Pancreas (tissue), 10 donors: ENCODE measurements around the gene KRT35. TPM values are rescaled to one million over a fixed set of nuclear protein-coding genes. Genes with fewer than 3 reads are reported as not detected.

Experiments
- ATAC-seq, 4 donors: fragments of 200-7000 bp; cut with Tn5 transposase; one replicate each; pipeline versions ENCODE4 v1.8.0 to v1.9.1; 2020; ENCODE audit warnings: mild to moderate bottlenecking in 4 of 4, moderate library complexity in 4 of 4
- DNase-seq, 6 donors: peaks; one replicate each; pipeline ENCODE4 v3.0.0-alpha.2; 2020
- FAIRE-seq: peaks from 2 replicates; lab custom pipeline; 2012; peaks lifted over from hg19 to GRCh38; lab: Jason Lieb, UNC
- H3K27ac ChIP-seq, 4 donors: fragments of 200-600 bp; sonication (generic); 1 replicate in 3 of 4; 2 replicates in 1 of 4; pipeline versions ENCODE4 v1.5.0 to v1.8.0; 2020
- H3K27me3 ChIP-seq, 4 donors: fragments of 200-600 bp; one replicate each; pipeline ENCODE4 v1.8.0; 2021
- H3K36me3 ChIP-seq, 3 donors: fragments of 200-600 bp; sonication (generic) in 1 of 3; one replicate each; pipeline versions ENCODE4 v1.5.0 to v1.8.0; 2020 to 2021
- H3K4me1 ChIP-seq, 3 donors: fragments of 200-600 bp; one replicate each; pipeline ENCODE4 v1.8.0; 2021
- H3K4me3 ChIP-seq, 4 donors: fragments of 200-600 bp; sonication (generic) in 2 of 4; one replicate each; pipeline versions ENCODE4 v1.5.0 to v1.8.0; 2020 to 2021
- H3K9me3 ChIP-seq, 4 donors: fragments of 200-600 bp; one replicate each; pipeline ENCODE4 v1.8.0; 2021
- WGBS, 2 donors: extraction: QIAGEN DNeasy Blood & Tissue Kit; methylation state at CpG; one replicate each; pipeline ENCODE4 v1.1.7; 2013; 5-methylcytosine and 5-hydroxymethylcytosine counted together
- intact Hi-C, 3 donors: fragments of 100-400 bp; cut with DNase I; formaldehyde crosslinking; loops; one replicate each; pipeline versions ENCODE4 v1.11.1 to v1.14.2; 2022
- polyA plus RNA-seq, 2 donors: library from polyadenylated mRNA; stranded (reverse); fragments of 200-250 nt; gene quantifications; one replicate each; pipeline ENCODE4 v1.2.3, GENCODE V29; 2013
- total RNA-seq, 6 donors: library from RNA; stranded (reverse); fragmentation: NEBNext Ultra II Directional in 4 of 6; extraction: Animal tissue kit (Norgen Biotek cat#: 25700) in 4 of 6; gene quantifications; one replicate each; pipeline versions ENCODE4 v1.2.1 to v1.2.4, GENCODE V29; 2021 to 2023
- TF ChIP-seq, protein P1 (sequence below), 4 donors: fragments of 200-600 bp; sonication (generic) in 3 of 4; IDR thresholded peaks; one replicate each; pipeline versions ENCODE4 v1.5.0 to v1.8.0; 2021; ENCODE audit warnings: antibody characterized with exemption in 4 of 4
- donor health status: healthy with polysubstance abuse.
- donor health status: DM: no; HTN: no; CAD: no; lungs with moderate emphysema.
- donor health status: DM: no; HTN: no; CAD: no.
- donor health status: control.
- donor health status: control.
- donor health status: Bipolar disorder and iron deficiency.
- donor health status: DM: yes; HTN: yes; CAD: no.
- donor health status: DM: no; HTN: no; CAD: no.
- donor health status: DM: no; HTN: no; CAD: no.
- donor health status: DM: yes; HTN: yes; CAD: no.

Gene KRT35
- total and polyA plus RNA-seq, 8 donors, result not detected

DNA sequence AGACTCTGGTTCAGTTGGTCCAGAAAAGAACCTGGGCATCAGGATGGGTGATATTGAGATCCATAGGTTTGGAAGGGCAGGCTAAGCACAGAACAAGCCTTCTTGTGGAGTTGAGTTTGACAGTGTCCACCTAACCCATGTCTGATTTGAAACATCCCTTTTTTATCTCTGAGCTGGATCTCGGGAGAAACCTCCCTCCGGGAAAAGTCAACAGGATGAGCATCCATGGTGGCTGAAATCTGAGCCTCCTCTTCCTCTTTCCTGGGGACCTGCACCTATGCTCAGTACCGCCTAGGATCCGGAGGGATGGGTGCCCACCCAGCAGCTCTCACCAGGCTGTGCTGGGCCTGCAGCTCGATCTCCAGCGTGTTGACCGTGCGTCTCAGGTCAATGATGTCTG, 17.2 kb downstream of the KRT35 start:
- no peak overlapping the region for H3K27ac ChIP-seq
- H3K4me1 ChIP-seq, result no peaks in the 10 kb centered on the region
- H3K27me3 ChIP-seq, result no peaks in the 10 kb centered on the region
- intact Hi-C loops, result no loop called here
- WGBS, 2 donors, result 80 to 87% methylated on average over 8 of the region's 8 CpGs
- no peaks in the 10 kb centered on the region for H3K9me3 ChIP-seq
- no peaks in the 10 kb centered on the region for H3K36me3 ChIP-seq
- no peak overlapping the region for H3K4me3 ChIP-seq
- FAIRE-seq (no peak), ATAC-seq (no peak), DNase-seq (no peak)
- TF ChIP-seq, protein P1, sequence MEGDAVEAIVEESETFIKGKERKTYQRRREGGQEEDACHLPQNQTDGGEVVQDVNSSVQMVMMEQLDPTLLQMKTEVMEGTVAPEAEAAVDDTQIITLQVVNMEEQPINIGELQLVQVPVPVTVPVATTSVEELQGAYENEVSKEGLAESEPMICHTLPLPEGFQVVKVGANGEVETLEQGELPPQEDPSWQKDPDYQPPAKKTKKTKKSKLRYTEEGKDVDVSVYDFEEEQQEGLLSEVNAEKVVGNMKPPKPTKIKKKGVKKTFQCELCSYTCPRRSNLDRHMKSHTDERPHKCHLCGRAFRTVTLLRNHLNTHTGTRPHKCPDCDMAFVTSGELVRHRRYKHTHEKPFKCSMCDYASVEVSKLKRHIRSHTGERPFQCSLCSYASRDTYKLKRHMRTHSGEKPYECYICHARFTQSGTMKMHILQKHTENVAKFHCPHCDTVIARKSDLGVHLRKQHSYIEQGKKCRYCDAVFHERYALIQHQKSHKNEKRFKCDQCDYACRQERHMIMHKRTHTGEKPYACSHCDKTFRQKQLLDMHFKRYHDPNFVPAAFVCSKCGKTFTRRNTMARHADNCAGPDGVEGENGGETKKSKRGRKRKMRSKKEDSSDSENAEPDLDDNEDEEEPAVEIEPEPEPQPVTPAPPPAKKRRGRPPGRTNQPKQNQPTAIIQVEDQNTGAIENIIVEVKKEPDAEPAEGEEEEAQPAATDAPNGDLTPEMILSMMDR (IDR thresholded peaks at IDR 0.05), result no peak

DNA sequence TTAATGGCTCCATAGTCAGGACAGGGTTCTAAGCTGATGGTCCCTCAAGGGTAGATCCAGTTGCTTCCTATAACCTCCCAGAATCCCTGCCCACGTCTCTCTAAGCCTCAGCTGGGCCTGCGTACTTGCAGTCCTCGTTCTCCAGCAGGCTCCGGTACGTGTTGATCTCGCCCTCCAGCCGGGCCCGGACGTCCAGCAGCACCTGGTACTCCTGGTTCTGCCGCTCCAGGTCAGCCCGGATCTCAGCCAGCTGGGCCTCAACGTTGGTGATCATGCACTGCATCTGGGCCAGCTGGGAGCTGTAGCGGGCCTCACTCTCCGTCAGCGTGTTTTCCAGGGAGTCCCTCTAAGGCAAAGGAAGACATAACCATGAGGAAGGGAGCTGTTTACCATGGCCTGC, 18.2 kb downstream of the KRT35 start:
- FAIRE-seq (no peak), ATAC-seq (no peak), DNase-seq (no peak)
- H3K27ac ChIP-seq, result no peak overlapping the region
- H3K4me3 ChIP-seq, result no peak overlapping the region
- H3K36me3 ChIP-seq, result no peaks in the 10 kb centered on the region
- H3K4me1 ChIP-seq, result no peaks in the 10 kb centered on the region
- no peaks in the 10 kb centered on the region for H3K9me3 ChIP-seq
- 74 to 76% methylated on average over 15 of the region's 15 CpGs for WGBS, 2 donors
- H3K27me3 ChIP-seq, result no peaks in the 10 kb centered on the region
- intact Hi-C loops, result no loop called here
- TF ChIP-seq, protein P1 (IDR thresholded peaks at IDR 0.05), result no peak

DNA sequence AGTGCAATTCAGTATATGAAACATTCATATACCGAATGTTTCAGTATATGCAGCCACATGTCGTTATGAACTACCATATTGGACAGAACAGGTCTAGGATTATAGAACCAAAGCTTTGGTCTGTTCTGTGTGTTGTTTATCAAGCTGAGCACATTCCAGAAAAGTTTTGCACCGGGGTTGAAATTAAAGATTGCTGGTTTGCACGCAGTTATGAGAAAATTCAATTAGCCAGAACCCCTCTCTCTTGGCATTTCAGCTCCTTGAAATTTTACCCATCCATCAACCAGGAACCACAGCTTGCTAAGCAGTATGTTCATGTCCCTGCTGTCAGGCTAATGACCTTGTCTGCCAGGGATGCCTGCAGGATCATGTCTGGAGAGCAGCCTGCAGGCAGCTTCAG, 23.3 kb downstream of the KRT35 start:
- H3K4me1 ChIP-seq, result no peaks in the 10 kb centered on the region
- no peak for DNase-seq
- ATAC-seq, result no peak
- FAIRE-seq, result no peak
- intact Hi-C loops, result no loop called here
- no peak overlapping the region for H3K27ac ChIP-seq
- no peaks in the 10 kb centered on the region for H3K27me3 ChIP-seq
- no peak overlapping the region for H3K4me3 ChIP-seq
- 54 to 65% methylated on average over 4 of the region's 4 CpGs for WGBS, 2 donors
- H3K36me3 ChIP-seq, result no peaks in the 10 kb centered on the region
- H3K9me3 ChIP-seq, result no peaks in the 10 kb centered on the region
- TF ChIP-seq, protein P1 (IDR thresholded peaks at IDR 0.05), result no peak

DNA sequence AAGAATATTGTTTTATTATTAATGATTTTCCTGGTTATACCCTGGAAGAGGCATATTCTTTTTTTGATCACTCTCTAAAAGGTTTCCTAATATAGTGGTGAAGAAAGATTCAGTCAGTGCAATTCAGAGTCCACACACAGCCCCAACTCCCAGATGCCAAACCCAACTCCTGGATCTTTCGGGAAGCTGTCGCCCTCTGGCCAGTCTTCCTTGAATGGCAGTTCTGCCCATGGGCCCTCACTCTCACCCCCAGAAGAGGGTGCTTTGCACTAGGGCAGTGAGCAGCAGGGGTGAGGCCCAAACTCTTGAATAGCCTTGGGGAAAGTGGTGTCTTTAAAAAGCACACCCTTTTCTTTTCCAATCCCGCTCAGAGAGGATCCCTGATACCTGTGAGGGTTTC, 24.7 kb downstream of the KRT35 start:
- TF ChIP-seq, protein P1 (IDR thresholded peaks at IDR 0.05), result no peak
- FAIRE-seq, result no peak
- WGBS, 2 donors, result 69 to 77% methylated on average over 3 of the region's 3 CpGs
- no peak for DNase-seq
- Histone ChIP-seq H3K27ac (no peak overlapping the region), H3K4me1 (no peaks in the 10 kb centered on the region), H3K36me3 (no peaks in the 10 kb centered on the region), H3K9me3 (no peaks in the 10 kb centered on the region), H3K4me3 (no peak overlapping the region), H3K27me3 (no peaks in the 10 kb centered on the region)
- no peak for ATAC-seq
- intact Hi-C loops, result no loop called here

DNA sequence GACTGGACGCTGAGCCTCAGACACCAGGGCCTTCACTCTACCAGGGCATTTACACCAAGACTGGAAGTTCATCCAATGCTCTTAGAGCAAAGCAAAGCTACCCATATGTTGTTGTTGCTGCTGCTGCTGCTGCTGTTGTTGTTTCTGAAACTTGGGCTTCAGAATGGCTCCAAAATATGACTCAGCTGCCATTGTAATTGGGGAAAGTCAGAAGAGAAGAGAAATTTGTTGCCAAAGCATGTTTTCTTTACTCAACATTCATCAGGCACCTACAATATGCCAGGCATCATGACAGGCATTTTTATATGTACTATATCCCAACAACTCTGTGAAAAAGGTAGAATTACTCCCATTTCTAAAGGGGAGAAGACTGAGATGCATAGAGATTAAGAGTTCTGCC, 25.7 kb downstream of the KRT35 start:
- intact Hi-C loops, result no loop called here
- no peak for ATAC-seq
- TF ChIP-seq, protein P1 (IDR thresholded peaks at IDR 0.05), result no peak
- no peak for DNase-seq
- 65 to 67% methylated on average over 1 of the region's 1 CpG for WGBS, 2 donors
- Histone ChIP-seq H3K4me1 (no peaks in the 10 kb centered on the region), H3K27me3 (no peaks in the 10 kb centered on the region), H3K9me3 (no peaks in the 10 kb centered on the region), H3K36me3 (no peaks in the 10 kb centered on the region), H3K4me3 (no peak overlapping the region), H3K27ac (no peak overlapping the region)
- FAIRE-seq, result no peak
